GM18498 (cell line): ENCODE data around the gene DOCK3.
"Not testable (repeated sequence)": the region's sequence is repeated elsewhere in the genome, so short reads cannot be mapped to it uniquely, and the experiment has no call there.

Source experiments
- ATAC-seq: cut with Tn5 transposase; IDR thresholded peaks from one replicate; pipeline ENCODE4 v1.9.1; 2021; ENCODE audit warnings: mild to moderate bottlenecking, moderate library complexity; ENCODE audit not compliant: unreplicated experiment

Gene DOCK3

DNA sequence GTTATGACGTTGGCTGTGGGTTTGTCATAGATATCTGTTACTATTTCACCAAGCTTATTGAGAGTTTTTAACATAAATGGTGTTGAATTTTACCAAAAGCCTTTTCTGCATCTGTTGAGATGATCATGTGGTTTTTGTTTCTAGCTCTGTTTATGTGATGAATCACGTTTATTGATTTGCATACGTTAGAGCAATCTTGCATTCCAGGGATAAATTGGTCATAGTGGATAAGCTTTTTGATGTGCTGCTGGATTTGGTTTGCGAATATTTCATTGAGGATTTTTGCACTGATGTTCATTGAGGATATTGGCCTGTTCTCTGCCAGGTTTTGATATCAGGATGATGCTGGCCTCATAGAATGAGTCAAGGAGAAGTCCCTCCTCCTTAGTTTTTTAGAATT, 117.8 kb downstream of the DOCK3 start:
- no peak for ATAC-seq

DNA sequence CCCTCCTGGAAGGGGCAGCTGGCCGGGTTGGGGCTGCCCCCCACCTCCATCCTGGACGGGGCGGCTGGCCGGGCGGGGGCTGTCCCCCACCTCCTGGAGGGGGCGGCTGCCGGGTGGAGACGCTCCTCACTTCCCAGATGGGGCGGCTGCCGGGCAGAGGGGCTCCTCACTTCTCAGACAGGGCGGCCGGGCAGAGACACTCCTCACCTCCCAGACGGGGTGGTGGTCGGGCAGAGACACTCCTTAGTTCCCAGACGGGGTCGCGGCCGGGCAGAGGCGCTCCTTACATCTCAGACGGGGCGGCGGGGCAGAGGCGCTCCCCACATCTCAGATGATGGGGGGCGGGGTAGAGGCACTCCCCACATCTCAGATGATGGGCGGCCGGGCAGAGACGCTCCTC, 129.1 kb downstream of the DOCK3 start:
- ATAC-seq = not testable (repeated sequence)

DNA sequence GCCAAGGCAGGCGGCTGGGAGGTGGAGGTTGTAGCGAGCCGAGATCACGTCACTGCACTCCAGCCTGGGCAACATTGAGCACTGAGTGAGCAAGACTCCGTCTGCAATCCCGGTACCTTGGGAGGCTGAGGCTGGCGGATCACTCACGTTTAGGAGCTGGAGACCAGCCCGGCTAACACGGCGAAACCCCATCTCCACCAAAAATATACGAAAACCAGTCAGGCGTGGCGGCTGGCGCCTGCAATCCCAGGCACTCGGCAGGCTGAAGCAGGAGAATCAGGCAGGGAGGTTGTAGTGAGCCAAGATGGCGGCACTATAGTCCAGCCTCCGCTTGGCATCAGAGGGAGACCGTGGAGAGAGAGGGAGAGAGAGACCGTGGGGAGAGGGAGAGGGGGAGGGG, 129.6 kb downstream of the DOCK3 start:
- not testable (repeated sequence) for ATAC-seq

DNA sequence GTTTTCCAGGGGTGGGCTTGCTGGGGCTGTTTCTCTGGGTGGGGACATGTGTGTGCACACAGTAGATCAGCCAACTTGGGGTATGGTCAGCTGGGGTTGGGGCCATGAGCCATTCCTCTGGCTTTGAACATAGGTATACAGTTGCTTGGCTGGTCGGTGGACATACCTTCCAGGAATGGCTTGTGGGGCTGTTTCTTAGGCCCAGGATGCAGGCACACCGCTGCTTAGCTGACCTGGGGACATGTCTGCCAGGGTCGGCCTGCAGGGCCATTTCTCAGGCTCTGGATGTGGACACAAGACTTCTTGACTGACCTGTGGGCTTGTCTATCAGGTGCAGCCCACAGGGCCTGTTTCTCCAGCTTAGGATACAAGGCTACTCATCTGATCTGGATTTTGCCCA, 130.6 kb downstream of the DOCK3 start:
- no peak for ATAC-seq

GRCh38 chr3:50806031-50806430, 131.3 kb downstream of the DOCK3 start:
- ATAC-seq = no peak

DNA sequence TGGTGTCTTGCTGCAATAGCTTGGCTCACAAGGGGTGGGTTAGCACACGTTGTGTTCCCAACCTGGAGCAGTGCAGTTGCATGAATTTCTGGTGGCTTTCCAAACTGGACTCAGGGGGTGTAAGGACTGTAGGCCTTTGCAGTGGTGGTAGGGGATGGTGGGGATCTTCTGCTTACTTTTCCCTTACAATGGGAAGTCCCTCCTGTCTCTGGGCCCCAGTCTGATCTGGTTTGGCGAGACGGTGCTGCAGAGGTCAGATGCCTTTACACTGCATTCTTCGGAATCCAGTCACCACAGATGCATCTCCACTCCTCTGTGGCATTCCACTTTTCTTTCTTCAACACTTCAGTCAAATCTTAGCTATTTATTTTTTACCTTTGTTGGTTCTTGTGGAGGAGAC, 132.1 kb downstream of the DOCK3 start:
- ATAC-seq = no peak

DNA sequence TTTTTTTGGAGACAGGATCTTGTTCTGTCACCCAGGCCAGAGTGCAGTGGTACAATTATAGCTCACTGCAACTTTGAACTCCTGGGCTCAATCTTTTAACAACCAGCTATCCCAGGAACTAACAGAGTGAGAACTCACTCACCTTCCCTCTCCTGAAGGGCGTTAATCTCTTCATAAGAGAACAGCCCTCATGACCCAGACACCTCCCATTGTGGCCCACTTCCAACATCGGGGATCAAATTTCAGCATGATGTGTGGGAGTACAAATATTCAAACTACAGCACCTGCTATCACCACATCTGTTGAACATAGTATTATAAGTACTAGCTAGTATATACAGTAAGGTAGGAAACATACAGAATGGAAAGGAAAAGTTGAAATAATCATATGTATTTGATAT, 132.5 kb downstream of the DOCK3 start:
- no peak for ATAC-seq

- ATAC-seq = no peak
Observed at GRCh38 chr3:50811893-50812292, 137.2 kb downstream of the DOCK3 start.

DNA sequence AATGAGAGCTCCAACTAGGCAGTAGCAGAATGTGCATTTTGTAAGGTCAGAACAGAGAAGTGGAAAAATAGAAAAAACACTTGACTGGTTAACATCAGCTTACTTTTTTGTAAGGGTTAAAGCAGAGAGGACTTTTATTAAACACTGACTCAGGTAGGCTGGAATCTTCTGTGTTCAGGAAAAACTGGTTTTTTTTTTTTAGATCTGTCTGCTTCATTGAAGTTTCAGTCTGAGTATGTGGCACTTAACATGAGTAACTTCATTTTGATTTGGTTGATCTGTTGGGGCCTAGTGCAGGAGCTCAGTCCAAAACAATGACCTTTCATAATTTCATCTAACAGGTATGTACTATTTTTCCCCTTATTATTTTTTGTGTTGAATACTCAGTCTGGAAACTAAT, 141.1 kb downstream of the DOCK3 start:
- no peak for ATAC-seq

DNA sequence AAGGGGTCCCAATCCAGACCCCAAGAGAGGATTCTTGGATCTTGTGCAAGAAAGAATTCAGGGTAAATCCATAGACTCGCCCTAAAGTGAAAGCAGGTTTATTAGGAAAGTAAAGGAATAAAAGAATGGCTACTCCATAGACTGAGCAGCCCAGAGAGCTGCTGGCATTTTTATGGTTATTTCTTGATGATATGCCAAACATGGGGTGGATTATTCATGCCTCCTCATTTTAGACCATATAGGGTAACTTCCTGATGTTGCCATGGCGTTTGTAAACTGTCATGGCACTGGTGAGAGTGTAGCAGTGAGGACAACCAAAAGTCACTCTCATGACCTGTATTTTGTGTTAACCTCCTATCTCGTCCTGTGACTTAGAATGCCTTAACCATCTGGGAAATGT, 142.2 kb downstream of the DOCK3 start:
- ATAC-seq = no peak

GRCh38 chr3:50817756-50818529, 143.2 kb downstream of the DOCK3 start:
- ATAC-seq = no peak

- no peak for ATAC-seq
Observed at GRCh38 chr3:50819882-50820281, 145.2 kb downstream of the DOCK3 start.

- ATAC-seq = no peak
Observed at GRCh38 chr3:50825841-50826240, 151.1 kb downstream of the DOCK3 start.

DNA sequence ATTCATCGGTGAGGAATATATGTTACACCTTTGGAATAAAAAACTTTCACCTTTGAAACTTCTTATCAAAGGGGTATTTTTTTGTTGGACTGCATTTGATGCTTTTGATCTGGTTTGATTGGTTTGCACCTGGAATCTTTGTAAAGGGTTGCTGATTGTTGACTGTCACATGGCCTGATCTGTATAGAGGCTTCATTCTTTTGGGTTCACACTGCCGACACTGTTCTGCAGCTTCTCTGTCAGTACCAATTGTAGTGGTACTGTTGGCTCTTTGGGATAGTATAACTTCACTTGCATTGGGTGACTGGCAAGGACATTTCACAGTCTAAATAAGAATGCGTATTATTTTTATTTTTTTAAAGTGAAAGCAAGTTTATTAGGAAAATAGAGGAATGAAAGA, 155.7 kb downstream of the DOCK3 start:
- no peak for ATAC-seq

DNA sequence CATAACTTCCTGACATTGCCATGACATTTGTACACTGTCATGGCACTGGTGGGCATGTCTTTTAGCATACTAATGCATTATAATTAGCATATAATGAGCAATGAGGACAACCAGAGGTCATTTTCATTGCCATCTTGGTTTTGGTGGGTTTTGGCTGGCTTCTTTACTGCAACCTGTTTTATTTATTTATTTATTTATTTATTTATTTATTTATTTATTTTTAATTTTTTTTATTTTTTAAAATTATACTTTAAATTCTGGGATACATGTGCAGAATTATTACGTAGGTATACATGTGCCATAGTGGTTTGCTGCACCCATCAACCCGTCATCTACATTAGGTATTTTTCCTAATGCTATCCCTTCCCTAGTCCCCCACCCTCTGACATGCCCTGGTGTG, 156.3 kb downstream of the DOCK3 start:
- not testable (repeated sequence) for ATAC-seq

- no peak for ATAC-seq
Observed at GRCh38 chr3:50840983-50841489, 166.3 kb downstream of the DOCK3 start.

- no peak for ATAC-seq
Observed at GRCh38 chr3:50848308-50848707, 173.6 kb downstream of the DOCK3 start.

- no peak for ATAC-seq
Observed at GRCh38 chr3:50850639-50851511, 176.1 kb downstream of the DOCK3 start.

DNA sequence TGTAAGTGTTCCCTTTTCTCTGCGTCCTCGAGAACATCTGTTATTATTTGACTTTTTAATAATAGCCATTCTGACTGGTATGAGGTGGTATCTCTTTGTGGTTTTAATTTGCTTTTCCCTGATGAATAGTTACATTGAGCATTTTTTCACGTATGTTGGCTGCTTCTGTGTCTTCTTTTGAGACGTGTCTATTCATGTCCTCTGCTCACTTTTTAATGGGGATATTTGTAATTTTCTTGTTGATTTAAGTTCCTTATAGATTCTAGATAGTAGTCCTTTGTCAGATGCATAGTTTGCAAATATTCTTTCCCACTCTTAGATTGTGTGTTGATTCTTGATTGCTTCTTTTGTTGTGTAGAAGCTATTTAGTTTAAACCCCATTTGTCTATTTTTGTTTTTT, 179.2 kb downstream of the DOCK3 start:
- ATAC-seq = no peak

DNA sequence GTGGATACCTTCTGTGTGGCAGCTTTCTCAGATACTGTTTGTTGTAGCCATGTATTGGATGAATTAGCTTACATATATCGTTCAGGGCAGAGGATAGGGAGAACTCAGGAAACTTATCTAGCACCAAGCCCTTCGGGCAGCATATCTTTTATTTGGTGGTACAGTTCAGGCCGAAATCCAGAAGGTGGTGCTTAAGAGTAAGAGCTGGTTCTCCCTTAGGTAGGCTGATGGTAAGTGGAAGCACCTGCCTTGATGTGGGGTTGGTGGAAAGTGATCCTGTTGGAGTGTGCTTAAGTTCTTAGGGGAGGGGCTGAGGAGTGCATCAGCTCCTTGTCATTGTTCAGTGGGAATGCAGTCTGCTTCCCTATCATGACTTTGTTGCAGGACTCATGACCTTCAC, 187.5 kb downstream of the DOCK3 start:
- no peak for ATAC-seq

GRCh38 chr3:50873376-50874157, 198.8 kb downstream of the DOCK3 start:
- peak; percentile 84 for ATAC-seq
